ENCODE measurements around the gene ATG13. TPM values are rescaled to one million over a fixed set of nuclear protein-coding genes. Genes with fewer than 3 reads are reported as not detected.

ATG13 gene
- total RNA-seq, 1 donor from 2014 or later, result 87.7 TPM

- peak overlapping the region; percentile 56 for H3K4me3 Mint-ChIP-seq (ENCODE audit: unreplicated experiment)
- H3K36me3 Mint-ChIP-seq (ENCODE audit: unreplicated experiment), result peaks cover 12% of the 10 kb centered on the region
Measured at GRCh38 chr11:46676436-46677158, 59.2 kb downstream of the ATG13 start.

GRCh38 chr11:46677169-46677568 lies 59.8 kb downstream of the ATG13 start:
- no peak for TF ChIP-seq CTCF (IDR thresholded peaks at IDR 0.05; ENCODE audit: partially characterized antibody, unreplicated experiment)
- Mint-ChIP-seq H3K27me3 (ENCODE audit: unreplicated experiment) (peaks cover 8% of the 10 kb centered on the region), H3K4me1 (ENCODE audit: low read depth, unreplicated experiment) (peaks cover 21% of the 10 kb centered on the region), H3K36me3 (ENCODE audit: unreplicated experiment) (peaks cover 7% of the 10 kb centered on the region), H3K4me3 (ENCODE audit: unreplicated experiment) (peak overlapping the region; percentile 56), H3K9me3 (ENCODE audit: unreplicated experiment) (peaks cover 17% of the 10 kb centered on the region), H3K27ac (ENCODE audit: unreplicated experiment) (peak overlapping the region; percentile 70)
- DNase-seq, result no peak

More at GRCh38 chr11:46676436-46677158, 59.2 kb downstream of the ATG13 start:
- H3K9me3 Mint-ChIP-seq (ENCODE audit: unreplicated experiment), result peaks cover 21% of the 10 kb centered on the region
- peak overlapping the region; percentile 70 for H3K27ac Mint-ChIP-seq (ENCODE audit: unreplicated experiment)
- no peak for TF ChIP-seq CTCF (IDR thresholded peaks at IDR 0.05; ENCODE audit: partially characterized antibody, unreplicated experiment)
- H3K4me1 Mint-ChIP-seq (ENCODE audit: low read depth, unreplicated experiment), result peaks cover 25% of the 10 kb centered on the region
- no peak for DNase-seq
- peaks cover 8% of the 10 kb centered on the region for H3K27me3 Mint-ChIP-seq (ENCODE audit: unreplicated experiment)

- DNase-seq, result no peak
- no peaks in the 10 kb centered on the region for H3K36me3 Mint-ChIP-seq (ENCODE audit: unreplicated experiment)
- peaks cover 2% of the 10 kb centered on the region for H3K27me3 Mint-ChIP-seq (ENCODE audit: unreplicated experiment)
- H3K4me1 Mint-ChIP-seq (ENCODE audit: low read depth, unreplicated experiment), result peaks cover 17% of the 10 kb centered on the region
- peaks cover 9% of the 10 kb centered on the region for H3K9me3 Mint-ChIP-seq (ENCODE audit: unreplicated experiment)
- H3K27ac Mint-ChIP-seq (ENCODE audit: unreplicated experiment), result no peak overlapping the region
- H3K4me3 Mint-ChIP-seq (ENCODE audit: unreplicated experiment), result no peak overlapping the region
- no peak for TF ChIP-seq CTCF (IDR thresholded peaks at IDR 0.05; ENCODE audit: partially characterized antibody, unreplicated experiment)
Measured at GRCh38 chr11:46677991-46678740, 60.8 kb downstream of the ATG13 start.

- H3K27ac Mint-ChIP-seq (ENCODE audit: unreplicated experiment), result no peak overlapping the region
- H3K4me3 Mint-ChIP-seq (ENCODE audit: unreplicated experiment), result no peak overlapping the region
- no peaks in the 10 kb centered on the region for H3K36me3 Mint-ChIP-seq (ENCODE audit: unreplicated experiment)
- peaks cover 6% of the 10 kb centered on the region for H3K9me3 Mint-ChIP-seq (ENCODE audit: unreplicated experiment)
- no peak for TF ChIP-seq CTCF (IDR thresholded peaks at IDR 0.05; ENCODE audit: partially characterized antibody, unreplicated experiment)
- H3K27me3 Mint-ChIP-seq (ENCODE audit: unreplicated experiment), result peaks cover 2% of the 10 kb centered on the region
- DNase-seq, result no peak
- H3K4me1 Mint-ChIP-seq (ENCODE audit: low read depth, unreplicated experiment), result peaks cover 17% of the 10 kb centered on the region
Measured at GRCh38 chr11:46678741-46679130, 61.4 kb downstream of the ATG13 start.

Data from glutamatergic neuron (in vitro differentiated cells).